KOPT-K1 (cell line): Measurements from ENCODE around the gene CCL16.

ENCODE experiments used
- H3K27ac ChIP-seq: fragments of 200-600 bp; sonication (generic); 2 replicates; pipeline ENCODE4 v1.5.1; 2016; ENCODE audit warnings: antibody characterized with exemption, mild to moderate bottlenecking, low read depth, low read length; ENCODE audit not compliant: poor library complexity, severe bottlenecking
- H3K36me3 ChIP-seq: fragments of 200-600 bp; sonication (generic); 2 replicates; pipeline ENCODE4 v1.5.1; 2017; ENCODE audit warnings: antibody characterized with exemption, mild to moderate bottlenecking, low read length, moderate library complexity; ENCODE audit not compliant: insufficient read depth
- H3K9me3 ChIP-seq: fragments of 200-600 bp; sonication (generic); 2 replicates; pipeline ENCODE4 v1.5.1; 2017; ENCODE audit warnings: antibody characterized with exemption, low read length, mild to moderate bottlenecking; ENCODE audit not compliant: insufficient read depth, poor library complexity, severe bottlenecking

CCL16 gene

DNA sequence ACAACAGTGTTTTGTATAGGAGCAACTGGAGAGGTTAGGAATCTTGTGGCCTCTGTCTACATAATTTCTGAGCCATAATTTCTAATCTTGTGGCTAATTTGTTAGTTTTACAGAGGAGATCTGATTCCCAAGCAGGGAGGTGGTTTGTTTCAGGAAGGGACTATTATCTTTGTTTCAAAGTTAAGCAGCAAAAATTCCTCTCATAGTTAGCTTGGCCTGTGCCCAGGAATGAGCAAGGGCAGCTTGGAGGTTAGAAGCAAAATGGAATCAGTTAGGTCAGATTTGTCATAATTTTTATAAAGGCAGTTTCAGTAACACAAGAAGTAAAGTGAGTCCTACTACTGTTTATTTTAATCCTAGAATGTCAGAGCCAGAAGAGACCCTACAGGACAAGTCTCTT lies 48.7 kb downstream of the CCL16 start:
- H3K27ac ChIP-seq = no peak overlapping the region
- no peaks in the 10 kb centered on the region for H3K9me3 ChIP-seq
- no peaks in the 10 kb centered on the region for H3K36me3 ChIP-seq

DNA sequence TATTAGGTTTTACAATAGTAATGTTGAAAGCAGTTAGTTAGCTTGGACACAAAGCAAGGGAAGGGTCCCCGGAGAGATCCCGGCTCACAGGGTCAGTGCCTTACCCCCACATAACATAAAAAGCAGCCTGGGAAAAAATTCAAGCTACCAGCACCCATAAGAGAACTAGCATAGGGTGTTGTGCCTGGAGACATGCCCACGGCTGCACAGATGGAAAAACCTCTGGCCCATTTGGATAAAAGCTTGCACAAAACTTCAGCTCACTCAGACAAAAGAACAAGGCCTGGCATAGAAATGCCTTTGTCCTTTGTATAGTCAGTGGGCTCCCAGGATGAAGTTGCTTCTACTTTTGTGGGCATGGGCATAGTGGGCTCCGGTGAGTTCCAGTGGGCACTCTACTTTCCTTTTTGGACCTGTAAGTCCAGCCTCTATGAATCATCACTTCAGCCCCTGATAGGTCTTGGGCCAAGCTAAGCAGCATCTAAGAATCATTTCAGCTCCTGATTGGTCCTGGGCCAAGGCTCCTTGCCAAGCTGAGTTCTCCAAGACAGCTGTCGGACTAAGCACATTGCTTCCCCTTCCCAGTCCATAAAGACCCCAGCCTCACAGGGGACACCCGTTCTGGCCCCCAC lies 49.4 kb downstream of the CCL16 start:
- no peak overlapping the region for H3K27ac ChIP-seq
- no peaks in the 10 kb centered on the region for H3K36me3 ChIP-seq
- H3K9me3 ChIP-seq = no peaks in the 10 kb centered on the region

- Histone ChIP-seq H3K36me3 (0 out of 2 replicates have a peak, but pooled peaks cover 2% of the 10 kb centered on the region), H3K9me3 (no peaks in the 10 kb centered on the region), H3K27ac (peak within 1 kb of the TSS; percentile 70)
Measured at GRCh38 chr17:35930211-35931065, 50.9 kb downstream of the CCL16 start, which contains the start of gene RDM1. Gene RDM1, minus strand, starts transcription at chr17:35930773. Its CDS starts 46 bp downstream, at chr17:35930727.

DNA sequence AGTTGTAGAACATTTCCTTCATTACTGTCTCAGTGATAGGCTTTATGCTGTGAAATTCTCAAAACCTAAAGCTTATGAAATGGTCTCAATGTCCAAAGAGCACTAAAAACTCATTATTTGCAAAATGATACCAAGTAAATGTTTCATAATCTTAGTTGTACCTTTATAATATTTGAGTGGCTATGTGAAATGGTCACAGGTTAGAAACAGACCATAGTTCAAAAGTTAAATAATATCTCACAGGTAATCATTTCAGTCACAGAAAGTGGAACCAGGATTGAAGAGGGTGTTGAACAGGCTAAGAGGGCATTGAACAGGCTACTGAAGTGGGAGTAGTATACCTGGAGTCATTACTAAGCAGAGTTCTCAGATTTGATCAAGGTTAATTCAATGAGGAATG lies 53.6 kb downstream of the CCL16 start:
- no peak overlapping the region for H3K27ac ChIP-seq
- H3K36me3 ChIP-seq = peaks cover 16% of the 10 kb centered on the region

More for the DNA sequence above, 53.6 kb downstream of the CCL16 start:
- H3K9me3 ChIP-seq = no peaks in the 10 kb centered on the region
